ENCODE results near the gene ACACA.
"Not testable (repeated sequence)": the region's sequence is repeated elsewhere in the genome, so short reads cannot be mapped to it uniquely, and the experiment has no call there.

The ACACA gene

DNA sequence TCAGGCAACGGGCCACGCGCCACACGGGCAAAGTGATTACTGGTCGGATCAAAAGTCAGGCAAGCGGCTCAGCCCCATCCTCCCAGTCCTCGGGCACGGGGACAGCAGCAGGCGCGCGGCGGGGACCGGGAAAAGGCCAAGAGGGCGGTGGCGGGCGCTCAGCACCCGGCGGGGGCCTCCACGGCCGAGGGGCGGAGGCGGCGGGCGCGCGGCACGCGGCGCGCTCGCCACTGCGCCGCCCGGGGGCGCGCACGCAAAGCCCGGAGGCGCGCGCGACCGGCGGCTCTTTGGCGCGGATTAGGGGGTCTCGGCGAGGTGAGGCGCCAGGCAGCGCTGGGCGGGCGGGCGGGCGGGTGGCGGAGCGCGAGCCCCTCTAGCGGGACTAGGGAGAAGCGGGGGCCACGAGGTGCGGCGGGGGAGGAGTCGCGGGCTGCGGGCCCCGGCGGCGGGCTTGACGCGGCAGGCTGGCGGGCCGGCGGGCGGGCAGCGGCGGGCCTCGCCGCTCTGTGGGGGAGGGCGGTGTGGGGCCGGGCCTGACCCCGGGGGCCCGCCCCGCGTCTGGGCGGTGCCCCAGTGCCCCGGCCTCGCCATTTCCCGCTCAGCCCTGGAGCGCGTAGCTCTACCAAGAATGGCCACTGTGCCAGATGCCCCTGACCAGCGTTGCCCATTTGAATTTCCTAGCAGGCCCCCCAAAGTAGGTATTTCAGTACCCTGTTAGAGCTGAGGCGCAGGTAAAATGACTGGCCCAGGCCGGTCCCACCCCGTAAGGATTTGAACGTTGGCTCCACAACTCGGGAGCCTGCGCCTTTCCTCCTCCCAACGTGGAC lies at the start of gene ACACA, which contains the start of gene TADA2A:
Gene ACACA, minus strand, starts transcription at position 202 of the 827 bp plus-strand sequence. CDS start 537 bp downstream, outside the sequence.
Gene TADA2A, plus strand, starts transcription at position 252 of the 827 bp plus-strand sequence. CDS start 4,480 bp downstream, outside the sequence.
- DNase-seq: peak; percentile 64

DNA sequence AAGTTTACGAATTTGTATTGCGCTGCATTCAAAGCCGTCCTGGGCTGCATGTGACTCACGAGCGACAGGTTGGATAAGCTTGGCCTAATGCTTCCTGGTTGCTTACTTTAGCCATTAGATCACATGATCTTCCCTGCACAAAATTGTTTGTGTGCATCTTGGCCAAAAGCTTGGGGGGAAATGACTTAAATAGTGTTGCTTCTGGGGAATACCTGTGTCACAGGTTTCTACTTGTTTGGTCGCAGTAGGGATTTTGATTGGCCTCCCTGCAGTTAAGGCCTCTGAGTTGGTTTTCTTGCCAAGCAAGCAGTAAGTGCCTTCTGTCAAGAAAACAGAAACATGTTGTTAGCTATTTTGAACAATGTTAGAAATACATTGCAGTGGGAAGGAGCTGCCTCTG lies 43.5 kb upstream of the ACACA start:
- no peak for DNase-seq

DNA sequence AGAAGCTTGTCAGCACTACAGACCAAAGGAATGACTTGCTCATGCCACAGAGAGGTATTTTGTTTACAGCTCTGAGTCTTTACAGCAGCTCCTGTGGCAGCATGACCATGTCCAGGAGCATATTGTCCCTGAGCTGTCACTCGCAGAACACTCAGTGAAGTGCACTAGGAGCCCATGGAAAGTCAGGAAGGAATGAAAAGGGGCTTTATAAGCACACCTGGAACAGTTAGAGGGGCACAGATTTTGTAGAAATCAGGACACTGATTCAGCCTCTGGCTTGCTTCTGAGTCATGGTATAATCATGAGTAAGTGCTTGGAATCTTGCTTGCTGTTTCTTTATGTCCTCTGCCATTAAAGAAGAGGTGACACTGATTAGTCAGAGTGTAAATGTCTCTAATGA lies 41.0 kb upstream of the ACACA start:
- no peak for DNase-seq

DNA sequence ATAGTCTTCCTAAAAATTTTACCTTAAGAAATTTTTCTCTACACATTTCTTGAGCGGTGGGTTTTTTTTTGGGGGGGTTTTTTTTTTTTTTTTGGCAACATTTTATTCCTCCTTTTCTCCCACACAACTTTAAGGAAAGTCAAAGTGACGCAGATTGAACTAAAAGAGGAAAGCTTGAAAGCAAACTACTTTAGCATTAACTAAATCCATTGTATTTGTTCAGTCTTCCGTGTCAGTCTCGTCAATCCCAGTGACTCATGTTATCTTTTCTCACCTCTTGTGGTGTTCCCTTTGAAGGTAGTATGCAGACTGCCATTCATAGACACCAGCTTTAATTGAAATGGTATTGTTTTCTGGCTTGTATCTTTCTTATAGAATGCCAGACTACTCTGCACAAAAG lies 39.4 kb upstream of the ACACA start:
- DNase-seq: no peak

DNA sequence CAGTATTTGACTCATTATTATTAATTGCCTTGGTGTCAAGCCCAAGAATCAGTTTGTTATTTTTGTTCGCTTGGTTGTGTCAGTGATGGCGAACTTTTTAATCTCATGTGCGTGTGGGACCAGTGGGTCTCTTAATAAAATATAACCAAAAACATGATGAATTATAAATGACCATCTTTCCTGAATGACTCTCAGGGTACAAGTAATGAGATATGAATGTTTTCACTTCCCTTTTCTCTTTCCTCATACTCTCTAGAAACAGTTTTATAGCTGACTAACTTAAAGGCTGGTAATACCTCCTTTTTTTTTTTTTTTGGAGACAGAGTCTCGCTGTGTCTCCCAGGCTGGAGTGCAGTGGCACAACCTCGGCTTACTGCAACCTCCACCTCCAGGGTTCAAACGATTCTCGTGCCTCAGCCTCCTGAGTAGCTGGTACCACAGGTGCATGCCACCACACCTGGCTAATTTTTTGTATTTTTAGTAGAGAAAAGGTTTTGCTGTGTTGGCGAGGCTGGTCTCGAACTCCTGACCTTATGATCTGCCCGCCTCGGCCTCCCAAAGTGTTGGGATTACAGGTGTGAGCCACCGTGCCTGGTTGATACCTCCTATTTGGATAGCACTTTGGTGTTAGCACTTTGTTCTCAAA lies 34.9 kb upstream of the ACACA start:
- DNase-seq: not testable (repeated sequence)

DNA sequence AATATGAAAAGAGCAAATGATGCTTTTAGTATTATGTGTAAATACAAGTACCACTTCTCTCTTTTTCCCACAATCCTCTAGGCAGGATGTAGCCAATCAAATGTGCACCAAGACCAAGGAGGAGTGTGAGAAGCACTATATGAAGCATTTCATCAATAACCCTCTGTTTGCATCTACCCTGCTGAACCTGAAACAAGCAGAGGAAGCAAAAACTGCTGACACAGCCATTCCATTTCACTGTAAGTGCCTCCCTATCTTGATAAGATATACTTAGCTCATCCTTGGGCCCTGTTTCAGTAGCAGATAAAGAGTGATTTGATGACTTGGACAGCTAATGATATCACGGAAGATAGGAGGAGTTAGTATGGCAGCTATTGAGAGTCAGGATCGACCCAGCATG lies 33.8 kb upstream of the ACACA start:
- DNase-seq: no peak

DNA sequence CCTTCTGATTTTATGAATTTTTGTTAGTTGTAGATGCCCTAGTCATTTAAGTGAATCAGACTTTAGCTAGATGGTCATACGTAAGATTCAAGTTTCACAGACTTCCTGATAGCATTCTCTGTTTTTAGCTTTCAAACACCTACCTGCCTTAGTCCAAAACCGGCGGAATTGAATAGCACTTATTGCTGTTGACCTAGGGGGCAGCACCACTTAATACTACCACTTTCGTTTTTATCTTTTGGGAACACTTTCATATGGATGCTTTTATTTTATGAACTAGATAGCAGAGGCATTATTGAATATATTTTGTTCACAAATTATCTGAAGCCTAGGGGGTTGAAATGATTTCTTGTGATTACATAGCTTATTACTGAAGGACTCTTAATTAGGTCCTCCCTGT lies 31.5 kb upstream of the ACACA start:
- DNase-seq: peak; percentile 8

DNA sequence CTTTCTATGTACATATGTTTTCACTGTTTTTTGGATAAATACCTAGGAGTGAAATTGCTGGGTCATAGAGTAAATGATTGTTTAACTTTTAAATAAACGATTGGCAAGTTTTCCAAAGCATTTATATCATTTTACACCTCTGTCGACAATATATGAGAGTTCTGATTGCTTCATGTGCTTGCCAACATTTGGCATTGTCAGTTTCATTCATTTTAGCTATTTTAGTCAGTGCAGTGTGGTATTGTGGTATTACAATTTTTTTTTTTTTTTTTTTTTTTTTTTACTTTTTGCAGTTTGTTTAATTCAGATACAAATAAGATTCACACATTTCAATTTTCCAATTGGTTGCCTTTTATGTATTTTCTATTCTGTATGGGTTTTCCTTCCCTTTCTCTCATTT lies 26.0 kb upstream of the ACACA start:
- DNase-seq: no peak

DNA sequence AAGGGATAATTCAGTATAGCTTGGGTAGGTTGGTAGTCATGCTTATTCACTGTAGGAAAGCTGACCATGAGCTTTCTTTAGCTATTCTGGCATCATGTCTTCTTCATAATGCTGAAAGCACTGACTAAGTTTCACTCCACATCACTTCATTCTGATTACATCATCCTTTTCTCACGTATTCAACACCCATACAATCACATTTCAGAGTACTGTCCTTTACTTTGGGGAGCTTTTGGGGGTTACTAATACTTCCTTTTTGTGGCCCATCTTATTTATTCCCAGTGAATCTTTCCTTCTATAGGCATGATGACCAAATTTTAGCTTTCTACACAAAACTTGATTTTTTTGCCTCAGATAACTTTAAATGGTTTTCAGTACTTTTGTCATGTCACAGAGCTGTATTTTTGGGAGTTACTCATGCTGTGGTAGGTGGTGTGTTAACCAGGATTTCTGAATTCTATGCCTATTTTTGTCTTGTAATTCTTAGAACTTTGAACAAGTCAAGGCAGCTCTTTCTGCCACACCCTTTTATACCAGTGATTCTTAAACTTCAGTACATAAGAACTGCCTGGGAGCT lies 23.5 kb upstream of the ACACA start:
- DNase-seq: no peak

DNA sequence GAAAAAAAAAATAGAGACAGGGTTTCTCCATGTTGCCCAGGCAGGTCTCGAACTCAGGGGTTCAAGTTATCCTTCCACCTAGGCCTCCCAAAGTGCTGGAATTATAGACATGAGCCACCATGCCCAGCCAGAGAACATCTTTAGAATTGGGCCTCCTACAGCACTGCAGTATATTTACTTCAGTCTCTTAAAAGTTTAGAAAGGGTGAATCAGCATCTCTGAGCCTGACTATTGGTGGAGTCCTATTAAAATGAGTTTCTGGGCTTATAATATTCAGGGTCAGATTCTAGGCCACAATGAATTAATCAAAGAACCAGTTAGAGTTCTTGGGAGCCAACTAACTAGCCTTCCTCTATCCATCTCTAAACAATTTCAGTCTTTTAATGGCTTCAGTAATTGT lies 22.8 kb upstream of the ACACA start:
- DNase-seq: no peak

DNA sequence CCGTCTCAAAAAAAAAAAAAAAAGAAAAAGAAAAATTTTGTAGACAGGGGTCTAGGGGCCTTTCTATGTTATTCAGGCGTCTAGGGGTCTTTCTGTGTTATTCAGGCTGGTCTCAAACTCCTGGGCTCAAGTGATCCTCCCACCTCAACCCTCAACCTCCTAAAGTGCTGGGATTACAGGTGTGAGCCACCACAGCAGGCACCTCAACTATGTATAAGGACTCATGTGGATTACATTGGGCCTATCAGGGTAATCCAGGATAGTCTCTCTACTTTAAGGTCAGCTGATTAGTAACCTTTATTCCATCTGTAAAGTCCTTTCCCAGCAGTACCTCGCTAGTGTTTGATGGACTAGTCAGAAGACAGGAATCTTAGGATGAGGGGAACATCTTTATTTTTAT lies 22.4 kb upstream of the ACACA start:
- no peak for DNase-seq

DNA sequence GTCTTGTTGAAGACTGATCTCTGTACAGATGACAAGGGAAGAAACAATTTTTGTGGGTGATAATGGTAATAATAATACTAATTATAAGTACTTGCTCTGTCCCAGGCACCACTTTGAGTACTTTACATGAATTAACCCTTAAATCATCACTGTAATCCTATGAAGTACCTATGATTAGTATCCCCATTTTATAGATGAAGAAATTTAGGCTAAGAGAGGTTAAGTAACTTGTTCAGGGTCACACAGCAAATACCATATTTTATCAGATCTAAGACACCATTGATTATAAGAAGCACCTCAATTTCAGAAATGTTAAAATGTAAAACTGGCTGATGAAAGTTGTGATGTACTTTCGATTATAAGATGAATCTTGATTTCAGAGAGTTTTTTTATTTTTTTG lies 18.6 kb upstream of the ACACA start:
- DNase-seq: no peak

DNA sequence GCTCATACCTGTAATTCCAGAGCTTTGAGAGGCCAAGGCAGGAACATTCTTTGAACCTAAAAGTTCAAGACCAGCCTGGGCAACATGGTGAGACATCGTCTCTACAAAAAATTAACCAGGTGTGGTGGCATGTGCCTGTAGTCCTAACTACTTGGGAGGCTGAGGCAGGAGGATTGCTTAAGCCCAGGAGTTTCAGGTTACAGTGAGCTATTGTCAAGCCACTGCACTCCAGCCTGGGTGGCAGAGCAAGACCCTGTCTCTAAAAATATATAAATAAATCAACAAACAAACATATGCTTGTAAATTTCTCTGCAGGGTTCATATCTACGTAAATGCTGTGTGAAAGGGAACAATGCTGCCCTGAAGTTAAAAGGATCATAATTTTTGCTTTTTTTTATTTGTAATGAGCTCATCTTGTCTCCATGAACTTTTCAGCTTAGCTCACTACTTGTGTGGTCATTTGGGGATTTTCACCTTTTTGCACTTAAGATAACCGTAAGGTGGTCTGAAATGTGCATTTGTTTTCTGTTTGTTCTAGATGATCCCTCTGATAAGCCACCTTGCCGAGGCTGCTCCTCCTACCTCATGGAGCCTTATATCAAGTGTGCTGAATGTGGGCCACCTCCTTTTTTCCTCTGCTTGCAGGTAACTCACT lies 16.5 kb upstream of the ACACA start:
- DNase-seq: no peak

DNA sequence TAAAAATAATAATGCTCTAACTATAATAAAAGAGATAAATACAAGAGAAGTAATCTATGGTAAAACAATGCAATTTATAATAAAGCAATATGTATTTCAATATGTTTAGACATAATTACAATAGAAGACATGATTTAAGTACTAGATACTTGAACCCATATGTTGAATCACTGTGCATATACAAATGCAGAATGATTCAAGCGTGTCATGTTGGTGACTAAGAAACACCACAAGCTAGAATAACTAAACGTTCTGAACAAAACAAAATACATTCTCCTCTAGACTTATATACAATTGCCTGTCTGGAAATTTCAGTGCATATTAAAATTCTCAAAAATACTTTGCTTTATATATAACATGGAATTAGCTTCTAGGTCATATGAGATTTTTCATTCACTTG lies 11.2 kb upstream of the ACACA start:
- DNase-seq: no peak

DNA sequence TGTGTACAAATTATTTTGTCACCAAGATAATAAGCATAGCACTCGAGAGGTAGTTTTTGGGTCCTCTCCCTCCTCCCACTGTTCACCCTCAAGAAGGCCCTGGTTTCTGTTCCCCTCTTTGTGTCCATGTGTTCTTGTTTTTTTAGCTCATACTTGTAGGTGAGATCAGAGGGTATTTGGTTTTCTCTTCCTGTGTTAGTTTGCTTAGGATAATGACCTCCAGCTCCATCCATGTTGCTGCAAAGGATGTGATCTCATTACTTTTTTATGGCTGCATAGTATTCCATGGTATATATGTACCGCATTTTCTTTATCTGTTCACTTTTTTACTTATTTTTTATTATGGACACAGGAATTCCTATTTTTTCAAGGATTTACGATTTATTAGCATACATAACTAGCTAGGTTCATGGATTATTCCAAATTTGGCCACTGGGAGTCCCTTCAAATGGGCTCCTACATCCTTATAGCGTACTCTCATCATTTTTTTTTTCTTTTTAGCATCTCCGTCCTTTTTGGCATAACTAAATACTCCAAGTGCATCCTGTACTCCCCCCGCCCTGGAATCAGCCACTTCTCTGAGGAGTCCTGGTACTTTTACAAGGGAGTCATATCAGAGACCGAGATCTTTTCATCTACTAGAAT lies 7.4 kb upstream of the ACACA start:
- peak; percentile 8 for DNase-seq

DNA sequence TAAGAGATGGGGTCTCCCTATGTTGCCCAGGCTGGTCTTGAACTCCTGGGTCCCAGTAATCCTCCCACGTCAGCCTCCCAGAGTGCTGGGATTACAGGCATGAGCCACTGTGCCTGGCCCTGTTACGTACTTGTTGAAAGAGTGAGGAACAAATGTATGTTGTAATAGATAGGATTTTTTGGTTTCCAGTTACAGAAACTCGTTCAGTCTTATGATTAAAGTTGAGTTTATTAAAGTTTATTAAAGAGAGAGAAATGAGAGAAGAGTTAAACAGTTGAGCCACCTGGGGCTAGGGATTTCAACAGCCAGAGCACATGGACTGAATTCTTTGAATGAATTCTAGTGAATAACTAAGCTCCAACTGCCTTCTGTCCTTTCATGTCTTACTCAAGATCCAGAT lies 3.7 kb upstream of the ACACA start:
- DNase-seq: no peak

DNA sequence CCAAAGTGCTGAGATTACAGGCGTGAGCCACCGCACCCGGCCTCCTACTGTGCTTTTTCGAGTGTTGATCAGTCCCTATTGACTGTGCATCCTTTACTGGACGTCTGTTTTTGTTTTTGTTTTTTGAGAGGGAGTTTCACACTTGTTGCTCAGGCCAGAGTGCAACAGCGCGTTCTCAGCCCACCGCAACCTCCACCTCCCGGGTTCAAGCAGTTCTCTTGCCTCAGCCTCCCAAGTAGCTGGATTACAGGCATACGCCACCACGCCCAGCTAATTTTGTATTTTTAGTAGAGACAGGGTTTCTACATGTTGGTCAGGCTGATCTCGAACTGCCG lies 1.5 kb upstream of the ACACA start:
- not testable (repeated sequence) for DNase-seq

DNA sequence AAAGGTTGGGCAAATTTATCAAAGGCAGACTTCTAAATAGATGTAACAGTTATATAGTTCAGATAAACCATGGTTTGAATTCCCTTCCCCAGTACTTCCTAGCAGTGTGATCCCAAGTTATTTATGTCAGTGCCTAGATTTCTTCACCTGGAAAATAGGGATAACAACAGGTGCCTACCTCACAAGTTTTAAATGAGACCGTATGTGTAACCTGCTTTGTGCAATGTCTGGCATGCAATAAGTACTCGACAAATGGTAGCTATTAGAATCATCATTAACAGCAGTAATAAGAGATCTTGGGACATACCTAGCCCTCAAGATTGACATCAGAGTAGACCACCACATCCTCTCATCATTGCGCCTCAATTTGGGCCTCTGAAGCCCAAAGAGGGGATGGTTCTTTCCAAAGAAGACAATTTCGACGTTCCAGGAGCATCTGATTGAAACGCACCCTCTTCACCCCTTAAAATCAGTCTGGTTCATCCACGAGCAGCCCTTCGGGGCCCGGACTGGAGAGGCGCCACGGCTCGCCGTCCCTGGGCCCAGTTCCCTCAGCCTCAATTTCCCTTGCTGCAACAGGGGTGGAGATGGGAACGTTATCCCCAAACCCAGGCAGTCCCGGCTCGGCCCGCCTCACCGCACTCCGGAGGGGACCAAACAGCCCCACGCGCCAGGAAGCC lies 541 bp downstream of the ACACA start:
- DNase-seq: peak; percentile 19

DNA sequence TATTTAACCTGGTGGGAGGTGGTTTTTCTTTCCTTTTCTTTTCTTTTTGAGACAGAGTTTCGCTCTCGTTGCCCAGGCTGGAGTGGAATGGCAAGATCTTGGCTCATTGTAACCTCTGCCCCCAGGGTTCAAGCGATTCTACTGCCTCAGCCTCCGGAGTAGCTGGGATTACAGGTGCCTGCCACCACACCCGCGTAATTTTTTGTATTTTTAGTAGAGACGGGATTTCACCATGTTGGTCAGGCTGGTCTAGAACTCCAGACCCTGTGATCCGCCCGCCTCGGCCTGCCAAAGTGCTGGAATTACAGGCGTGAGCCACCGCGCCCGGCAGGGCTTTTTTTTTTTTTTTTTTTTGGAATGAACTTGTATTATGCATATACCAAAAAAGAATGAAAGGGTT lies 1.1 kb downstream of the ACACA start:
- DNase-seq: not testable (repeated sequence)

DNA sequence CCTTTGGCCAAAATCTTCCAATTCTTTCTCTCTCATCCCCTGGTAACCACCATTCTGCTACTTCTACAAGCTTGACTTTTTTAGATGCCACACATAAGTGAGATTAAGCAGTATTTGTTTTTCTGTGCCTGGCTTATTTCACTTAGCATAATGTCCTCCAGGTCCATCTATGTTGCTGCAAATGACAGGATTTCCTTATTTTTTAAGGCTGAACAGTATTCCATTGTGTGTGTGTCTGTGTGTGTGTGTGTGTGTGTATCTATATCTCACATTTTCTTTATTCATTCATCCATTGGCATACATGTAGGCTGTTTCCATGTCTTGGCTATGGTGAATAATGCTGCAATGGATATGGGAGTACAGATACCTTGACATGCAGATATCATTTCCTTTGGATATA lies 6.1 kb downstream of the ACACA start:
- no peak for DNase-seq

DNA sequence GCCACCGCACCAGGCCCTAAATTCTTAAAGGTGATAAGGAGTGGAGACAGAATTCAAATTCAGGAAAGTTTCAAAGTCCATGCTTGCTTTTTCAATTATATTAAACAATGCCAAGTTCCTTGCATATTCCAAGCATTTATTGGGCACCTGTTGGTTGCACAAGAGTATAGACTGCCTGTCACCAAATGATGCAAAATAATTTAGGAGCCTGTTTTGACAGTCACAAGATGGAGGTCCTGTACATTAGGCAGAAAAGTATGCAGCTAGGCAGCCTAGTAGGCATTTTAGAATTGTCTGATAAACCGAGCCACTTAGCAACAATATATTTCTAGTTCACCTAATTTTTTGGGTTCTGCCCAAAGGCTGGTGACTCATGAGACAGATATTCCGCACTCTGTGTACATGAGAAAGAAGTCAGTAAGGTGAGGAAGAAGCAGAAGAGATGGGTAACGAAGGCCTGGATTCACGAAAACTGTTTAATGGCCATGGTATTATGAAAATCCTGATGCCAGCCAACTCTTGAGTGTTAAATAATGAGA lies 7.3 kb downstream of the ACACA start:
- DNase-seq: no peak

DNA sequence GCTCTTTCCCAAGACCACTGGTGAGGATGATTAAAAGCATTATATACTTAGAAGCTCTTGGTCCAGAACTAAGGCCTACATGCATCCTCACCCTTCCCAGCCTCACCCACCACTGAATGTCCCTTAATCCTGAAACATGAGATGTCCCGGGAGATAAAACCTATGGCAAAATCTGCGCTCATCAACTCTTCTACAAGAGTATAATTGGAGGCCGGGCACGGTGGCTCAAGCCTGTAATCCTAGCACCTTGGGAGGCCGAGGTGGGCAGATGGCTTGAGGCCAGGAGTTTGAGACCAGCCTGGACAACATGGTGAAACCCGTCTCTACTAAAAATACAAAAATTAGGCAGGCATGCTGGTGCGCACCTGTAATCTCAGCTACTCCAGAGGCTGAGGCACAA lies 13.3 kb downstream of the ACACA start:
- no peak for DNase-seq
